Cardiac septum (tissue), 1 donor: Measurements from ENCODE around the gene CNNM4. TPM values are rescaled to one million over a fixed set of nuclear protein-coding genes. Genes with fewer than 3 reads are reported as not detected.

Source experiments
- DNase-seq: peaks from one replicate; pipeline ENCODE4 v3.0.0-alpha.2; 2020; ENCODE audit warnings: low spot score
- intact Hi-C: fragments of 100-400 bp; cut with DNase I; formaldehyde crosslinking; loops from one replicate; pipeline ENCODE4 v1.14.0; 2022
- total RNA-seq: library from RNA; stranded (reverse); fragmentation: NEBNext Ultra II Directional; extraction: Animal tissue kit (Norgen Biotek cat#: 25700); gene quantifications from one replicate; pipeline ENCODE4 v1.2.1, GENCODE V29; 2021
- donor health status: DM: no; HTN: no; CAD: no.

CNNM4 gene
- total RNA-seq, 1 donor from 2014 or later = 36.8 TPM

DNA sequence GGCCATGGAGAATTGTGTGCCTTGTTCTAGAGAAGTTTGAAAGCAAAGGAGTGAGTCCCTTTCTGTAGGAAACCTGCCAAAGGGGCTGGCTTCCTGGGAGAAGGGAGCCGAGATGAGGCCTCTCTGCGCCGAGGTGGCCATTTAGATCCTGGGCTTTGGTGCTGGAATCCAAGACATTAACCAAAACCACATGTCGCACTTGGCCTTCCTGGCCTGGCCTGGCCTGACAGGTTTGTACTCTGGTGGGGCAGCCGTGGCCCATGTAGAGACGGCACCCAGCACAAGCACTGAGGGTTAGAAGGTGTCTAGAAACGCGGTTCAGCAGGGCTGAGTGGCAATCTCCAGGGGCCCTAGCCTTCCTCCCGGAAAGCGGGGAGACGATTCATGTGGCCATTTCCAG, 62.5 kb downstream of the CNNM4 start:
- intact Hi-C loops = no loop called here
- DNase-seq = no peak

DNA sequence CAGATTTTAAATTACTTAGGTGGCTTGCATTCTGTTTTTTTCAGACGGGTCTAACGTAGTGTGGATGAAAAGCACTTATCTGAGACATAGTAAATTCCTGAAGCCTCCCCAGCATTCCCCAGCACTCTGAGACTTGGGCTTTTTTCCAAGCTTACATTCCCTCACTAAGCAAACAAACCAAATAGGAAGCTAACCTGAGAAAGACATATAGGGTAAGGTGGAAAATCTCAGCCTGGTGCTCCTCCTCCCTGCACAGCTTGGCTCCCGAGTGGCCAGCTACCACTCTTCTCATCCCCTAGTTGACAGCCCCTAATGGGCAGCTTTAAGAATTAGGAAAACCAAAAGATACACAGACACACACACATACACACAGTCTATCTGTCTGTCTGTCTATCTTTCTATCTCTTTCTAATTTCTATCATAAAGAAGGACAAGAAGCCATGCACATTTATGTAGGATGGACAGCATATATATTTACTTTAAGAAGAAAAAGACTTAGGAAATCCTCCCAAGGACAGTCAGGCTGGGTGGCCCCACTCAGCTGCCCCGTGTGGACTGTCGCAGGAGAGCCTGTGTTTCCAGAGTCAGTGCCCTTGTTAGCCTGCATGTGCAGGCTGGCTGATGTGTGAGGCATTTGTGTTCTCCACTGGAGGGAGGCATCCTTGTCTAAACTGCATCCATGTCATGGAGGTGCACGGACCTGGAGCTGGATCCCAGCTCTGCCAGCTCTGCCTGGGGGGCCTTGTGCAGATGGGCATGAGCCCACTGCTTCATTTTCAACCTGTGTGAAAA, 63.6 kb downstream of the CNNM4 start:
- no peak for DNase-seq
- intact Hi-C loops = no loop called here

DNA sequence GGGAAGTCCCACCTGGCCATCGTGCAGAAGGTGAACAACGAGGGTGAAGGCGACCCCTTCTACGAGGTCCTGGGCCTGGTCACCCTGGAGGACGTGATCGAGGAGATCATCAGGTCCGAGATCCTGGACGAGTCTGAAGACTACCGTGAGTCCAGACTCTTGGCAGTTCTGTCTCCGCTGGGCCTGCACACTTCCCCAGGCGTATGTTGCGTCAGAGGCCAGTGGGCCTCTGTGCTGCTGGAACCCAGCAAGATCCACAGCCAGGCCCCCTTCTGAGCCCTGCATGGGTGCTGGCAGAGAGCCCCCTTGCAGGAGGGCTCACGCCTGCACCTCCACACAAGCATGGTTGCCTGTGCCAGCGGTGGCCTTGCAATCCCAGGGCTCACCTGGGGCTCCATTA, 64.4 kb downstream of the CNNM4 start:
- intact Hi-C loops = no loop called here
- no peak for DNase-seq

DNA sequence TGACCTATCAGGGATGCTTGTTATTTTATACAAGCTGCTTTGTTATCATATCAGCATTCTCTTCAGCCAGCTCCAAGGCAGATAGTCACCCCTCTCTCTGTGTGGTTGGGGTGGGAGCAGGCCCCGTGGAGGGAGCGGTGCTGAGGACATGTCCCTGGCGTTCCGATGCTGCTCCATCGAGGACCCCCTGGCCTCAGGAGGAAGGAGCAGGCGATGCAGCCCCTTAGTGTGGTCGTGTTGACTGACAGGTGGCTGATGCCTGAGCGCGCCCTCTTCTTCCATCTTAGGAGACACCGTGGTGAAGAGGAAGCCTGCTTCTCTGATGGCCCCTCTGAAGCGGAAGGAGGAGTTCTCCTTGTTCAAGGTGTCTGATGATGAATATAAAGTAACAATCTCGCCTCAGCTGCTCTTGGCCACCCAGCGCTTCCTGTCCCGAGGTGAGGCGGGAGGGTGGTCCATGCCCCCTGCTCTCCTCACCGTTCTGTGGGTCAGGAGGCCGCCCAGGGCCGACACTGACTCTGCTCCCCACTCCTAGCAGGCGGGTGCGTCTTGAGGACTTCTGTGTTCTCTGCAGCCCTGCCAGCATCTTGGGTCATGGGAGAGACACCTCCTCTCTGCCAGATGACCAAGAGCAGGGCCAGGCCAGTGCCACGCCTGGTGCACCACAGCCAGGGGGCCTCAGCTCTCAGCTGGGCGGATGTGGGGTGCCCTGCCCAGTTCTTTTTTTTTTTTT, 66.0 kb downstream of the CNNM4 start:
- DNase-seq = no peak
- intact Hi-C loops = no loop called here

DNA sequence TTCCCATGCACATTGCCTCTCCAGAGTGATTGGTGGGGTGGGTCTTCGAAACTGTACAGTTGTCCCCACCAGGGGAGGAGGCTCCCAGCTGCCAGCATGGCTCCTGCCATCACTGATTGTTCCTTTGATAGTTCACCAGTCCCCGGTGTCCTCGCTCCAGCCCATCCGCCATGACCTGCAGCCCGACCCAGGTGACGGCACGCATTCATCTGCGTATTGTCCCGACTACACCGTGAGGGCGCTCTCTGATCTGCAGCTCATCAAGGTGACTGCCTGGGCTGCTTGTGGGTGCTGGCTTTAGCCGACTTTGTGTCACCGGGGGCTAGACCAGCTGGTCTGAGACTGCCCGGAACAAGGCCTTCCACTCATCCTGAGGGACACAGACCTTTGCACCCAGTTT, 67.7 kb downstream of the CNNM4 start:
- no peak for DNase-seq
- intact Hi-C loops = no loop called here

DNA sequence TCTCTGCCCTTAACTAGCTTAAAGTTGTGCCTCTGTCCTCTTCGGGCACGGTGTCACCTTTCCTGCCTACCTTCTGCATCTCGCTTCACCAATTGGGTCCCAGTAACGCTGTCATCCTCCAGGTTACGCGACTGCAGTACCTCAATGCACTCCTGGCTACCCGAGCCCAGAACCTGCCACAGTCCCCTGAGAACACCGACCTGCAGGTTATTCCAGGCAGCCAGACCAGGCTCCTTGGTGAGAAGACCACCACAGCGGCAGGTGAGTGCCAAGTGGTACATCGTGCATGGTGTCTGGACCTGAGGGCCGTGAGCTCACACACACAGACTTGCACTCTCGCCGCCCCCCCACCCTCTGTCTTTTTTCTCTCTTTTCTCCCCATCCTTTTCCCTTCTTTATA, 68.2 kb downstream of the CNNM4 start:
- DNase-seq = no peak
- intact Hi-C loops = no loop called here

DNA sequence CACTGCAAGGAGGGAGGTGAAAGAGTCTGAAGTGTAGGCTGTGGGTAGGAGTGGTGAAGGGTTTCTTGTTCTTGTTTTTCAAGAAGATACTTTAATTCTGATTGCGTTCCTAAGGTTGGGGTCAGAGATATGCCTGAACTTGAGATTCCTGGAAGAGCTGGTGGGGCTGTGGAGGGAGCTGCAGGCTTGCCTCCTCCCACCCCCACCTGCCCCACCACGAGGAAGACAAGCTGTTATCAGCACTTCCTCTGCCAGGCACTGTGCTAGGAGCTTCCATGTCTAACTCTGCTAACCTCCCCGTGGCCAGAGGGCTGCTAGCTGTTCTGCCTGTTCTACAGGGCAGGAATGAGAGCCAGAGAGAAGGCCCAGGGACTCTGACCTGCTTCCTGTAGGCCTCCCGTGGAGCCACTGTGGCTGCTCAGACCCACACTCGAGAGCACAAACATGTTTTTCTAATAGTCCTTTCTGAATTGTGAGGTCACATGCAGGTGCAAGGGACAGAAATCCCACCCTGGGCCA, 69.4 kb downstream of the CNNM4 start:
- no peak for DNase-seq
- intact Hi-C loops = no loop called here

DNA sequence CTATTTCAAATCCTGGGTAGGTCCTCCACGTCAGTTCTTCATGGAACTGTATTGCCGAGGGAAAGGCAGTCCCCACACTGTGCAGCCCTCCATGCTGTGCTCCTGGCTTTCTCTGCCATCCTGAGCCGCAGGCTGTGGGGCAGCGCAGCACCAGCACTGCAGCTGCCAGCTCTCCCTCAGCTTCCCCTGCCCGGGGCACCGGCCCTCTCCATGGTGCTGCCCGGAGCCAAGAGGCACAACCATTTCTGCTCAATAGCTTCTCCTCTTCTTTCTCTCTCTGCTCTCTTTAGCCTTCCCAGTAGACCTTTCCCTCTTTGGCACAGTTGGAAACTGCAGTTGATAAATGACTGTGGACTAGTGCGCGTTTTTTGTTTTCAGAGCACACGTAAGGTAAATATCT, 71.0 kb downstream of the CNNM4 start:
- DNase-seq = no peak

DNA sequence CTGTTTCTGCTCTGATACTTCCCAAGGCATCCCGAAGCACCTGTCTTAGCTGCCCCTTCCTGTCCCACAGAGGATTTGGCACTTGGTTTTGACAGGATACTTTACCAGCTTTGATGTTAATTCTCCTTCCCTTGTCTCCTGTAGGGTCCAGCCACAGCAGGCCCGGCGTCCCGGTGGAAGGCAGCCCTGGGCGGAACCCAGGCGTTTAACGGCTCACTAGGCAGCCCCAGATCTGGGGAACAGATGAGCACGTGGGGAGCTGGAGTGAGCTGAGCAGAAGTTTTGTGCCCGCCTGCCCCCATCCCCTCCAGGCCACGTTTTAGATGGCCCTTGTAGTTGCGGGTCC, 71.7 kb downstream of the CNNM4 start:
- intact Hi-C loops = no loop called here
- DNase-seq = no peak

More for the DNA sequence above, 71.0 kb downstream of the CNNM4 start:
- intact Hi-C loops = no loop called here

DNA sequence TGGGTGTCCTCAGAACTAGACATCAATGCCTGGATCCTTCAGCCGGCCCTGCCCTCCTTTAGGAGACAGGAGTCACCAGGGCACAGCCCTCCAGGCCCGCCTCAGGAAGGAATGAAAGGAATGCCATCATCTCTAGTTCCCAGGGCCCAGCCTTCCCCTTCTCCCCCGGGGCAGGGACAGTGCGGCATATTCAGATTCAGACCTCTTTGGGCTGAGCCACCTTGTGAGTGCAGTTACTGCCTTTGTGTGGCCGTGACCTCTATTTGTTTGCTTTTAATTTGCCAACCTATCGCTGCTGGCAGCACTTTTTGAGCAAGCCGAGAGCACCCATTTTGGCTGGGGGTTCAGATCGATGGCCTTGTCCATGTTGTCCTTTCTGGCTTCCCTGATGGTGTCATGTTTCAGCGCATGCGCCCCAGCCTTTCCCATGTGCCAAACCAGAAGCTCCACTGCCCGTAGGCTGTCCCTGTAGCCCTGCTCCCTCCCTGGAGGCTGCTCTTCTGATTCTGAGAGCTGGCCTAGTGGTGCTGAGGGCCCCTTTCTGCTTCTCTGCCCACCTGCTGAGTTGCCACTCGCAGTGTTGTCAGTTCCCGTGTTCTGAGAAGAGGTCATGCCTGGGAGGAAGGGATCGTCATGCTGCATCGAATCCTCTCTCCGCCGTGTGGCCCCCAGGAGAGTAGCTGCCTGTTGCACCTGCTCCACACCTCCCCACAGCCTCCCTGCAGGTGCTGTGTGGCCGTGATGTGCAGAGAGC, 72.2 kb downstream of the CNNM4 start:
- DNase-seq = no peak
- intact Hi-C loops = no loop called here

DNA sequence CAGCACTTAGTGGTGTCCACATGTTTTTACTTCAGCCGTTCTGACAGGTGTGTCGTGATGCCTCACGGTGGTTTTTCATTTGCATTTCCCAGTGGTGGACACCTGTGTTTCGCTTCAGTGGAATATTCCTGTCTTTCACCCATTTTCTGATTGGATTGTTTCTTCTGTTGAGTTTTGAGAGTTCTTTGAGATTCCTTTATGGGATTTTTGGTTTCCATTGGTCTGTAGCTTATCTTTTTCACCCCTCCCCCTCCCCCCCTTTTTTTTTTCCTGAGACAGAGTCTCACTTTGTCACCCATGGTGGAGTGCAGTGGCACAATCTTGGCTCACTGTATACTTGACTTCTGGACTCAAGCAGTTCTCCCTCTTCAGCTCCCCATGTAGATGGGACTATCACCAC, 75.1 kb downstream of the CNNM4 start:
- DNase-seq = no peak
- intact Hi-C loops = no loop called here

DNA sequence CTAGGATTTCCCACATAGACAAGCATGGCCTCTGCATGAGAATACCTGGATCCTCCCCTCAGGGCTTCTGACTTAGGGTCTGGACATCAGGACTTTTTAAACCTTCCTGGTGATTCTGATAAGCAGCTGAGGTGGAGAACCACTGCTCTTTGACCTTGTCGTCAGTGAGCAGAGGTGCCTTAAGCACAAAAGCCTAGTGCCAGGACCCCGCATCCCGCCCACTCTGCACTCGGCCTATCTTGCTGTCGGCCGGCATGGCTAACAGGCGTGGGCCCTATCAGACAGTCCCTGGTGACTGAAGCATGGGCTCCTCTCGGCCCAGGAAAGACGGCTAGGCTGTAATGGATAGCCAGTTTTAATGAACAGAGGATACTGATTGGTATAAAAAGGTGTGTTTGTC, 76.9 kb downstream of the CNNM4 start:
- DNase-seq = no peak

DNA sequence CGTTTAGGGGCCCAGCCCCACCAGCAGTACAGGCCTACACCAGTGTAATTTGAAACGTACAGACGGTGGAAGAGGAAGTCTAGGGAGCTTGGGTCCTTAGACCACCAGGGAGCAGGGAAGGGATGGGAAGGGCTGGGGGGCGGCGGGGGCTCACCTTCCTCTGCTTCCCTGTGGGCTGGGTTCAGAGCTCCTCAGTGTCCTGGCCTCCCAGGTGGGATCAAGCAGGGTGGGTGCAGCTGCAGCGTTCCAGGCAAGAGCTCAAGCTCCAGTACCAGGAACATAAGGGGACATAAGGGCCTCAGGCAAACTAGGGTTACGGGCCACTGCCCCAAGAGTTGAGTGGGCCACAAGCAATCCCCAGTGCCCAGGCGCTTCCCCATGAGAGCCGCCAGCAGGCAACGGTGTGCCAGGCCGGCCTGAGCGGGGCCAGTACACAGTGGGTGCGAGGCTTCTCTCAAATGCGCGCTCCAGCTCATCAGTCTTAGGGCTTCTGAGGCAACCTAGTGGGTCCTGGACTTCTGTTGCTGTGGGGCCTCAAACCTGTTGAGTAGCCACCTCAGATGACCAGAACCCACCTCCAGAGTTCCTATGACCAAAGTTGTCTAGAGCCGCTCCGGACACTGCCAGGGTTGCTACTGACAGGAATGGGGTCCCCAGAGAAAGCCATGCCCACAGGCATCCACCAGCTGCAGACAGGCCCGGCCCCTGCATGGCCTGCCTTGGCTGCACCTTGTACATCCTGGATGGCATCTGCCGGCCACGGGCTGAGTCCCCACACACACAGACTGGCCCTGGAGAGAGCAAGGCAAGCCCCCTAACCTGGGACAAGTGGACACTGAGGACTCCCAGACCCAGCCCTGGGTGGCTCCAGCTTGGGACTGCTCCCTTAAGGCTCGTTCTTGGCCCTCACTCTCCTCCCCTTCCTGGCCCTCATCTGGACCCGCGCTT, 77.9 kb downstream of the CNNM4 start:
- DNase-seq = no peak
- intact Hi-C loops = no loop called here

More for the DNA sequence above, 76.9 kb downstream of the CNNM4 start:
- intact Hi-C loops = no loop called here

DNA sequence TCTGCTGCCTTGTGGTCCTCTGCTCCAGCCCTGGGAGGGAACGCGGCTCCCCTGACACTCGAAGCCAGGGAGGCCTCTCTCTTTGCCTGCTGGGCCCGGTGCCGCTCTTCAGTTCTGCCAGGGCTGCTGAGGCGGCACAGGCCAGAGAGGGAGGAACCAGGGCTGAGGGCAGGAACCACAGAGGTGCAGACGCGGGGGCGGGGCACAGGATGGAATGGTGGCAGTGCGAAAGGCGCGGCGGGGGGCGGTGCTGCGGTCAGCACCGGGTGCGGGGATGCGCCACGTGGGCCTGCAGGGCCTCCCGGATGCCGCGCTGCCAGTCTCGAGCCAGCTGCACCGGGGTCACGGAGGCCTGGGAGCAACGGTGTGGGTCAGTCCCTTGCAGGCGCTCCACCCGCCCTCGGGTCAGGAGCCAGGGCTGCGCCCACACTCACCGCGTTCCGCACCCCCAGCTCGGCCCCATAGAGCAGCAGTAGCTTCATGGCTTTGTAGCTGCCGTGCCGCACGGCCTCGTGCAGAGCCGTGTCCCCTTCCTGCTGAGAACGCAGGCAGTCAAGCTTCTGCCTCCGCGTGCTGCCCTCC, 78.7 kb downstream of the CNNM4 start:
- intact Hi-C loops = no loop called here
- DNase-seq = no peak

DNA sequence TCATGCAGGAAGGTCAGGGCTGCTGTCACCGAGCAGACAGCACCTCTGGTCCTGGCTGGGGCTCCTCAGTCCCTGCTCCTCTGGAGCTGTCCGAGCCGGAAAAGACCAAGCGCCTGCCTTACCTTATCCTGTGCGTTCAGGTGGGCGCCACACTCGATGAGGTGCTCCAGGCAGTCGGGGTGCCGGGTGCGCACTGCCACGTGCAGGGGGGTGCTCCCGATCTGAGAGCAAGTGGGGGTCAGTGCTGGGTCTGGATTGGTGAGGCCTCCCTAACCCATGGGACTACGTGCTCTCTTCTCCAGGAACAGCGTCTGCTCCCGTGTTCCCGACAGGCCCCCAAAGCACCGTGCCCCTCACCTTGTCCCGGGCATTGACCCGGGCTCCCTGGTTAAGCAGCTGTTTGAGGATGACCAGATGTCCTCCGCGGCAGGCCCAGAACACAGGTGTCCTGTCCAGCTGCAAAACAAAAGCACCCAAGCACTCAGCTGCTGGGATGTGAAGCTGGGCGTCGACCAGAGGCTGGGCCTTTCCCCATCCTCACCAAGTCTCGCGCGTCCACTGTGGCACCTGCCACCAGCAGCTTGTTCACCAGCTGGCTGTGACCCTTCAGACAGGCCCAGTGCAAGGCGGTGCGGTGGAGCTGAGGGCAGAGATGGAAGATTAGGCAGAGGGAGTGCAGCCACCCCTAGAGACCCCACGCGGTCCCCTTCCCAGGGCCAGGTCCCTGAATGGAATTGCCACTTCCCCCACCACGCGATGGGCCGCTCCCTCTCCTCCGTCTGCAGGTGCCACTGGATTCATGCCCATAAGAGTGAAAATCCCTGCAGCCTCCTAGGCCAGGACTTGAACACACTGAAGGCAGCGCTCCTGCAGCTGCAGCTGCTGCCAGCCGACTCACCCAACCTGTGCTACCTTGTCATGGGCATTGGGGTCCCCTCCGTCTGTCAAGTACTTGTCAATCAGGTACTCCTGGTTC, 79.5 kb downstream of the CNNM4 start:
- intact Hi-C loops = no loop called here
- no peak for DNase-seq

DNA sequence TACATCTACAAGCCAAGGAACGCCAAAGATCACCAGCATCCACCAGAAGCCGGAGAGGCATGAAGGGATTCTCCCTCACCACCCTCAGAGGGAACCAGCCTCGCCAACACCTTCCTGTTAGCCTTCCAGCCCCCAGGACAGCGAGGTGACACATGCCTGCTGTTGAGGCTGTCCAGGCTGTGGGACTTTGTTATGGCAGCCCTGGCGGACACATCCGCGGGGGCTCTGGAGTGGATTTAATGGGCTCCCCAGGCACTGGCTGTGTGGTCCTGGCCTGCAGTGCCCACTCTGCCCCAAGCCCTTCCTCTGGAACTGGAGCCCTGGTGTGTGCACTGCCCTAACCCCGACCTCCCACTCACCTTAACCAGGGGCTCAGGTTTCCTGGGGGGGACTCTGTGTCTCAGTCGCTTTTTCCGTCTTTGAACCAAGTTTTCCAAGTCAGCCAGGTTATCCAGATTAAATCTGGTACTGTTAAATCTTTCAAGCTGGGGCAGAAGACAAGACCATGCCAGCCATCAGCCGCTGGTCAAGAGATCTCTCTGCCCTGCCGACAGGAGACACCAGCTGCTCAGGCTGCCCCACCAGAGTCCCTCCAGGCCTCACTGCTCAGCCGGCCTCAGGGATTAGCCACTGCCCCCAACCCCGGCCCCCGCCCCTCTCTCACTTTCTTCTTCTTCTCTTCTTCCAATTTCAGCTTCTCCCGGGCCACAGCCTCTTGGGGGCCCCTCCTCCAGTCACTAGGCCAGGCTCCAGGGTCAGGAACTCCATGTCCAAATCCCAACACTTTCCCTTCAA, 81.2 kb downstream of the CNNM4 start:
- intact Hi-C loops = no loop called here

DNA sequence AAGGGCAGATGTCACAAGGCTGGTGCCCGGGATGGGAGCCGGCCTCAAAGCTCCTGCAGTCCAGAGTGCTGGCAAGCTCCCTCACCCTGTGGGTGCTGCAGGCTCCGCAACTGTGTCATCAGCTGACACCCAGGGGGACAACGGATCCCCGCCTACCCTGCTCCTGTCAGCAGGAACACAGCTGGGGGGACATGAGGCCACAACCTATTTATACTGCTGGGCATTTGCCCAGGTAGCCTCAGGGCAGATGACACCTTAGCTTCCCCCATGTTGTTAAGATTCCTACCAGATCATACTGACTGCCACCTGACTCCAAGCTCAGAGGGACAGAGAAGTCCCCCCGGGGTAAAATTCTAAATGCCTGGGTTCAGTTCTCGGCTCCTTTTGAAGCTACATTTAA, 81.9 kb downstream of the CNNM4 start:
- peak; percentile 85 for DNase-seq
- intact Hi-C loops = no loop called here

More for the DNA sequence above, 81.2 kb downstream of the CNNM4 start:
- no peak for DNase-seq
